PC-3 (cell line): ENCODE results near the gene PUM2. TPM values are rescaled to one million over a fixed set of nuclear protein-coding genes. Genes with fewer than 3 reads are reported as not detected.

Source experiments
- ATAC-seq: fragments of 200-7000 bp; cut with Tn5 transposase; 2 replicates; pipeline ENCODE4 v1.9.1; 2020; ENCODE audit warnings: mild to moderate bottlenecking, moderate library complexity
- BruUV-seq: library from RNA; stranded (reverse); fragments of 400-500 nt; replicated peaks from 2 replicates; lab custom pipeline; 2021; lab: Mats Ljungman, UMichigan
- CTCF ChIA-PET: fragments of 300-600 bp; sonication (Branson Sonifier 250); formaldehyde crosslinking; loops from one replicate; lab custom pipeline; 2022; ENCODE audit warnings: antibody characterized with exemption; lab: Charles Lee
- POLR2A ChIA-PET: fragments of 300-600 bp; sonication (Branson Sonifier 250); formaldehyde crosslinking; loops from one replicate; lab custom pipeline; 2022; ENCODE audit warnings: antibody characterized with exemption; ENCODE audit not compliant: unreplicated experiment; lab: Charles Lee
- DNase-seq: peaks from one replicate; pipeline ENCODE4 v3.0.0-alpha.2; 2015
- H2AFZ ChIP-seq: fragments of 300-600 bp; sonication (generic); 2 replicates; pipeline ENCODE4 v1.6.0; 2016; ENCODE audit warnings: antibody characterized with exemption, low read length
- H3F3A ChIP-seq: fragments of 300-600 bp; sonication (generic); one replicate; pipeline ENCODE4 v1.6.0; 2017; ENCODE audit warnings: antibody characterized with exemption, low read length, control low read depth, mild to moderate bottlenecking; ENCODE audit not compliant: unreplicated experiment
- H3K27ac ChIP-seq: fragments of 300-600 bp; sonication (generic); 2 replicates; pipeline ENCODE4 v1.5.1; 2016; ENCODE audit warnings: mild to moderate bottlenecking, low read length
- H3K27me3 ChIP-seq: fragments of 300-600 bp; sonication (generic); 2 replicates; pipeline ENCODE4 v1.6.1; 2016; ENCODE audit warnings: low read length, mixed read lengths
- H3K36me3 ChIP-seq: fragments of 300-600 bp; sonication (generic); 2 replicates; pipeline ENCODE4 v1.6.1; 2016; ENCODE audit warnings: low read depth, mixed run types, low read length, mixed read lengths
- H3K4me1 ChIP-seq: fragments of 300-600 bp; sonication (generic); 2 replicates; pipeline ENCODE4 v1.5.1; 2016; ENCODE audit warnings: low read length; ENCODE audit not compliant: insufficient read depth
- H3K4me2 ChIP-seq: fragments of 300-600 bp; sonication (generic); 2 replicates; pipeline ENCODE4 v1.6.0; 2016; ENCODE audit warnings: low read length
- H3K4me3 ChIP-seq: fragments of 300-600 bp; sonication (generic); 2 replicates; pipeline ENCODE4 v1.5.1; 2016; ENCODE audit warnings: mild to moderate bottlenecking, low read length, mixed read lengths
- H3K79me2 ChIP-seq: fragments of 300-600 bp; sonication (generic); 2 replicates; pipeline ENCODE4 v1.6.1; 2017; ENCODE audit warnings: low read length, mixed read lengths
- H3K9ac ChIP-seq: fragments of 300-600 bp; sonication (generic); 2 replicates; pipeline ENCODE4 v1.6.0; 2016; ENCODE audit warnings: mild to moderate bottlenecking, low read length
- H3K9me2 ChIP-seq: fragments of 300-600 bp; sonication (generic); replicated peaks from 2 replicates; pipeline ENCODE4 v1.6.1; 2016; ENCODE audit warnings: mixed run types, low read length, mixed read lengths
- H3K9me3 ChIP-seq: fragments of 300-600 bp; sonication (generic); 2 replicates; pipeline ENCODE4 v1.6.1; 2016; ENCODE audit warnings: low read length, mixed read lengths
- H4K20me1 ChIP-seq: fragments of 300-600 bp; sonication (generic); 2 replicates; pipeline ENCODE4 v1.6.1; 2016; ENCODE audit warnings: low read length, mixed read lengths
- CTCF ChIP-seq: fragments of 300-600 bp; sonication (generic); conservative IDR thresholded peaks from 2 replicates; pipeline ENCODE4 v1.5.1; 2017; ENCODE audit warnings: antibody characterized with exemption, low read depth, mild to moderate bottlenecking, low read length
- EZH2 ChIP-seq: fragments of 300-600 bp; sonication (generic); IDR thresholded peaks from one replicate; pipeline ENCODE4 v1.6.1; 2017; ENCODE audit warnings: antibody characterized with exemption, mild to moderate bottlenecking, low read length; ENCODE audit not compliant: unreplicated experiment
- EZH2phosphoT487 ChIP-seq: fragments of 300-600 bp; sonication (generic); IDR thresholded peaks from 2 replicates; pipeline ENCODE4 v1.6.1; 2018; ENCODE audit warnings: mild to moderate bottlenecking, antibody characterized with exemption, low read length, borderline replicate concordance
- intact Hi-C: fragments of 100-400 bp; cut with micrococcal nuclease; formaldehyde crosslinking; loops from 2 replicates; pipeline ENCODE4 v1.9.0; 2023
- total RNA-seq: library from RNA; depleted of rRNA; stranded (reverse); fragments of >200 nt; gene quantifications from 2 replicates; pipeline ENCODE4 v1.2.3, GENCODE V29; 2014

PUM2 gene
- total RNA-seq, 1 experiment from 2014 or later = 14.9 TPM

- intact Hi-C loops = loop anchor here (2.0 kb wide), 1 partner anchor 31 kb away; no protein-coding TSS in a partner anchor
- H4K20me1 ChIP-seq = peaks cover 31% of the 10 kb centered on the region
- ChIA-PET POLR2A (no interaction called here), CTCF (interaction anchor here (0.6 kb wide), 1 partner anchor 87 kb away, joined by 3 read pairs; no protein-coding TSS in a partner anchor)
- no peaks in the 10 kb centered on the region for H3K9me3 ChIP-seq
- H3F3A ChIP-seq = no peaks in the 10 kb centered on the region
- peak overlapping the region; percentile 86 for H3K9ac ChIP-seq
- peaks cover 3% of the 10 kb centered on the region; the same call in 1 of the 2 replicates for H3K36me3 ChIP-seq
- H3K4me3 ChIP-seq = peak overlapping the region; percentile 66
- no peaks in the 10 kb centered on the region for H3K27me3 ChIP-seq
- H3K4me2 ChIP-seq = peak overlapping the region; percentile 94
- peak overlapping the region; percentile 74 for H3K27ac ChIP-seq
- peaks cover 38% of the 10 kb centered on the region for H3K79me2 ChIP-seq
- peak; percentile 26 for DNase-seq
- no peaks in the 10 kb centered on the region for H3K9me2 ChIP-seq
- no TSS peak for BruUV-seq
- peak; percentile 7 for ATAC-seq
- peak overlapping the region; percentile 93 for H2AFZ ChIP-seq
- H3K4me1 ChIP-seq = peaks cover 37% of the 10 kb centered on the region
- no peak for TF ChIP-seq CTCF
- TF ChIP-seq EZH2phosphoT487 = no peak
- TF ChIP-seq EZH2 = no peak
Observed at GRCh38 chr2:20351555-20352229, 1.0 kb upstream of the PUM2 start.

GRCh38 chr2:20350041-20350712 is 467 bp downstream of the PUM2 start:
- no peaks in the 10 kb centered on the region for H3K9me2 ChIP-seq
- H4K20me1 ChIP-seq = peaks cover 45% of the 10 kb centered on the region
- ATAC-seq (peak; percentile 44), DNase-seq (peak; percentile 32)
- no TSS peak for BruUV-seq
- CTCF ChIA-PET = no interaction called here
- H3K36me3 ChIP-seq = peaks cover 3% of the 10 kb centered on the region; the same call in 1 of the 2 replicates
- peaks cover 34% of the 10 kb centered on the region for H3K4me1 ChIP-seq
- peak overlapping the region; percentile 92 for H3K4me3 ChIP-seq
- H3K27me3 ChIP-seq = no peaks in the 10 kb centered on the region
- H3K4me2 ChIP-seq = peak overlapping the region; percentile 93
- no peaks in the 10 kb centered on the region for H3K9me3 ChIP-seq
- peak overlapping the region; percentile 57; the same call in 1 of the 2 replicates for H2AFZ ChIP-seq
- H3K79me2 ChIP-seq = peaks cover 53% of the 10 kb centered on the region
- H3F3A ChIP-seq = no peaks in the 10 kb centered on the region
- no peak for TF ChIP-seq EZH2phosphoT487
- peak overlapping the region; percentile 99 for H3K9ac ChIP-seq
- H3K27ac ChIP-seq = peak overlapping the region; percentile 87
- POLR2A ChIA-PET = interaction anchor here (0.6 kb wide), 1 partner anchor 119 kb away, joined by 14 read pairs; no protein-coding TSS in a partner anchor
- intact Hi-C loops = loop anchor here (2.0 kb wide), 1 partner anchor 33 kb away; no protein-coding TSS in a partner anchor

- POLR2A ChIA-PET = no interaction called here
- peaks cover 49% of the 10 kb centered on the region for H4K20me1 ChIP-seq
- CTCF ChIA-PET = interaction anchor here (0.7 kb wide), 1 partner anchor 29 kb away, joined by 3 read pairs; no protein-coding TSS in a partner anchor
Observed at GRCh38 chr2:20349513-20349921, 1.1 kb downstream of the PUM2 start.

More at GRCh38 chr2:20349513-20349921, 1.1 kb downstream of the PUM2 start:
- intact Hi-C loops = loop anchor here (1.0 kb wide), 1 partner anchor 22 kb away; no protein-coding TSS in a partner anchor
- Histone ChIP-seq H3K9me3 (no peaks in the 10 kb centered on the region), H3K27me3 (no peaks in the 10 kb centered on the region), H3K27ac (peak overlapping the region; percentile 87), H3K4me3 (peak overlapping the region; percentile 92), H3K9ac (peak overlapping the region; percentile 99), H3K79me2 (peaks cover 60% of the 10 kb centered on the region), H3K36me3 (peaks cover 3% of the 10 kb centered on the region; the same call in 1 of the 2 replicates), H3K4me1 (peaks cover 34% of the 10 kb centered on the region), H3K9me2 (no peaks in the 10 kb centered on the region), H3F3A (no peaks in the 10 kb centered on the region), H2AFZ (no peak overlapping the region), H3K4me2 (peak overlapping the region; percentile 93)
- DNase-seq (peak; percentile 46), ATAC-seq (no peak)
- TSS peak; percentile 79 for BruUV-seq
- TF ChIP-seq EZH2 = no peak
- TF ChIP-seq EZH2phosphoT487 = no peak
- TF ChIP-seq CTCF = no peak
